Mucosa of stomach (tissue), 1 donor: ENCODE results near the gene BORCS8.
"Not testable (repeated sequence)": the region's sequence is repeated elsewhere in the genome, so short reads cannot be mapped to it uniquely, and the experiment has no call there.

Experiments used
- H3K27me3 ChIP-seq: one replicate; pipeline ENCODE4 v1.7.0; 2013; ENCODE audit warnings: mild to moderate bottlenecking, low read length; ENCODE audit not compliant: control insufficient read depth, insufficient read depth
- H3K36me3 ChIP-seq: one replicate; pipeline ENCODE4 v1.7.0; 2013; ENCODE audit warnings: low read length; ENCODE audit not compliant: control insufficient read depth, insufficient read depth
- H3K4me1 ChIP-seq: one replicate; pipeline ENCODE4 v1.7.0; 2013; ENCODE audit warnings: mild to moderate bottlenecking, low read length; ENCODE audit not compliant: control insufficient read depth, insufficient read depth
- H3K4me3 ChIP-seq: one replicate; pipeline ENCODE4 v1.7.0; 2013; ENCODE audit warnings: low read length
- H3K9ac ChIP-seq: one replicate; pipeline ENCODE4 v1.7.0; 2013; ENCODE audit warnings: mild to moderate bottlenecking, low read length, moderate library complexity
- H3K9me3 ChIP-seq: one replicate; pipeline ENCODE4 v1.7.0; 2013; ENCODE audit warnings: mild to moderate bottlenecking, low read length, moderate library complexity; ENCODE audit not compliant: control insufficient read depth
- donor health status: Pancreatic carcinoma.

Gene BORCS8

GRCh38 chr19:19192910-19193423 is 1.0 kb upstream of the BORCS8 start:
- Histone ChIP-seq H3K9me3 (no peaks in the 10 kb centered on the region), H3K4me1 (peaks cover 18% of the 10 kb centered on the region), H3K9ac (peak overlapping the region; percentile 100)

DNA sequence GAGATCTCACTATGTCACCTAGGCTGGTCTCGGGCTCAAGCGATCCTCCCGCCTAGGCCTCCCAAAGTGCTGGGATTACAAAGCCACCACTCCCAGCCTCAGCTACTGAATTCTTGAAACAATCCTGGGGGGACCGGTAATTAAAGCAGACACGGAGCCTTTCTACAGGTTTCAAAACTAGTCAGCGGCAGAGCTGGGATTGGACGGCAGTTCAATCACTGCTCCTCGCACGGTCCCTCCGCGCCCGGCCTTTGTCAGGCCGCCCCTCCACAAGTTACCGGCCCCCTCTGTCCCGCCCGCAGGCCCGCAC is 229 bp downstream of the BORCS8 start:
- Histone ChIP-seq H3K4me3 (peak overlapping the region; percentile 98), H3K9ac (peak overlapping the region; percentile 100), H3K4me1 (peaks cover 18% of the 10 kb centered on the region), H3K27me3 (no peaks in the 10 kb centered on the region), H3K36me3 (peaks cover 3% of the 10 kb centered on the region), H3K9me3 (no peaks in the 10 kb centered on the region)

More at GRCh38 chr19:19192910-19193423, 1.0 kb upstream of the BORCS8 start:
- H3K4me3 ChIP-seq = peak overlapping the region; percentile 97
- no peaks in the 10 kb centered on the region for H3K27me3 ChIP-seq
- peaks cover 3% of the 10 kb centered on the region for H3K36me3 ChIP-seq

DNA sequence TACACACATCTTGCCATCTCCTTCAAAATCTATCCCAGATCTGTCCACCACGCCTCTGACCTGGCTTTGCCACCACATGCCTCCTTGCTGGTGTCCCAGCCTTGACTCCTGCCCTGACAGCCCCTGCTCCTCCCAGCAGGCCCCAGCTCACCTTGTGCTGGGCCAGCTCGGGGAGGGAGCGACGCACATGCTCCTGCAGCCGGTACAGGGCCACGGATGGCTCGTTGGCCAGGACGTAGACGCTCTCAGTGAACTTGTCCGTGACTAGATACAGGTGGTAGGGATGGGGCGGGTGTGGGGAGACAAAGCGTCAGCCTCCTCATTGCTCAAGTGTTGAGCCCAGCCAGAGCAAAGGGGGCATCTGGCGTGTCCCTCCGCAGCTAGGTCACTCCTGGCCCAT is 5.2 kb downstream of the BORCS8 start:
- peaks cover 3% of the 10 kb centered on the region for H3K36me3 ChIP-seq
- H3K27me3 ChIP-seq = no peaks in the 10 kb centered on the region
- no peaks in the 10 kb centered on the region for H3K9me3 ChIP-seq
- peaks cover 12% of the 10 kb centered on the region for H3K4me1 ChIP-seq
- no peak overlapping the region for H3K4me3 ChIP-seq
- no peak overlapping the region for H3K9ac ChIP-seq

DNA sequence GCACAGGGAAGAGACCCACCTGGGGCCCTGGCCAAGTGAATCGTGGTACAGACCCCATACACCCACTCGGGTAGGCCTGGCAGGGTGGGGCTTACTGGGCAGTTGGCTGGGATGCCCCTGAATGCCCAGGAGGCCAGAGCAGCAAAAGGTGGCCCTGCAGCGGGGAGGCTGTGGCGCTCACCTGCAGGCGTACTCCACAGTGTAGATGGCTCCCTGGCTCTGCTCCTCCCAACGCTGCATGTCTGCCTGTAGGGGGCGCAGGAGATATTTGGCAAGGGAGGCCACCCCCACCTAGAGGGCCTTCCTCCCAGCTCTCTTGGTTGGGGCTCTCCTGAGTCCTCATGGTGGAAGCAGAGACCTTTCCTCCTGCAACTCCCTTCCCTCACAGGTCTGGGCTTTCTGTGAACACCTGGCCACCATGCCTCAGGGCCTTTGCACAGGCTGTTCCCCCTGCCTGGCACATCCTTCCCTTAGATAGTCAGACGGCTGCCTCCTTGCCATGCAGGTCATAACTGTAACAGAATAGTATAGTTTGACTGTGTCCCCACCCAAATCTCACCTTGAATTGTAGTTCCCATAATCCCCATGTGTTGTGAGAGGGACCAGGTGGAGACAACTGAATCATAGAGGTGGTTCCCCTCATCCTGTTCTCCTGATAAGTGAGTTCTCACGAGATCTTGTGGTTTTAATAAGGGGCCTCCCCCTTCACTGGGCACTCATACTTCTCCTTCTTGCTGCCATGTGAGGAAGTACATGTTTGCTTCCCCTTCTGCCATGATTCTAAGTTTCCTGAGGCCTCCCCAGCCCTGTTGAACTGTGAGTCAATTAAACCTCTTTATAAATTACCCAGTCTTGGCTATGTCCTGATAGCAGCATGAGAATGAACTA is 5.9 kb downstream of the BORCS8 start:
- Histone ChIP-seq H3K4me1 (peaks cover 10% of the 10 kb centered on the region), H3K36me3 (no peaks in the 10 kb centered on the region), H3K4me3 (no peak overlapping the region), H3K9ac (no peak overlapping the region), H3K9me3 (no peaks in the 10 kb centered on the region), H3K27me3 (no peaks in the 10 kb centered on the region)

- Histone ChIP-seq H3K9ac (no peak overlapping the region), H3K4me1 (no peaks in the 10 kb centered on the region), H3K9me3 (no peaks in the 10 kb centered on the region), H3K4me3 (no peak overlapping the region), H3K36me3 (peaks cover 9% of the 10 kb centered on the region), H3K27me3 (no peaks in the 10 kb centered on the region)
Measured at GRCh38 chr19:19181488-19181998, 10.4 kb downstream of the BORCS8 start.

DNA sequence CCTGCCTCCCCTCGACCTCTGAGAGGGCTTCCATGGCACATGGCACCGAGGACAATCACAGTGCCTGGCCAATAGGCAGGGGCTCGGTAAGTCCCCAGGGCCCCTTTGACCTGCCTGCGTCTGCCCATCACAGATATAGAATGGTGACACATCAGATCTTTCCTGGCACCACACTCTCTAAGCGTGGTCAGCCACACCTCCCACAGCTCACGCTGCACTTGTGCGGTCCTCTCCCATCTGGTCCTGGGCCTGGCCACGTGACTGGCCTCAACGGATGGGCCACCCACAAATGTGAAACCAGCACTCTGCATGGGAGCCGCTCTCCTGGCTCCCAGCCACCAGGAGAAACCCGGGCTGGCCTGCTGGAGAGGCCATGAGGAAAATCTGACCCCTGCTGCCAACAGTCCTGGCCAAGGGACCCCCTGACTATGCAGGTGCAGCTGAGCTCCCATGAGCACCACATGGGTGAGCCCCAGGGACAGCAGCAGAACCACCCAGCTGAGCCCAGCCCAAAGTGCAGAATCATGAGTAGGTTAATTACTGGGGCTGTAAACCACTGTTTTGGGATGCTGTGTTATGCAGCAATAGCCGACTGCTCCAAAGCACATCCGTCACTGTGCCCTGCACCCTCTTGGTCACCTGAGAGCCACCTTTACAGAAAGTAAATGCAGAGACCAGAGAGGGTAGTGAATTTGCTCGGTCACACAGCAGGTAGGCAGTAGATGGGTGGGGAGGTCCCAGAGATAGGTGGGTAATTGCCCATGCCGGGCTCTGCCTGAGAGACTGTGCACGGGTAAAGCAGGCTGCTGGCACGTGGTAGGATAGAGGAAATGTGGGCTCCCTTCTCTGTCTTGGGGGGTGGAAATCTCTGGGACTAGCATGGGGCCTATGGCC is 12.2 kb downstream of the BORCS8 start:
- H3K9me3 ChIP-seq = no peaks in the 10 kb centered on the region
- H3K4me1 ChIP-seq = no peaks in the 10 kb centered on the region
- H3K27me3 ChIP-seq = no peaks in the 10 kb centered on the region
- no peak overlapping the region for H3K9ac ChIP-seq
- peaks cover 9% of the 10 kb centered on the region for H3K36me3 ChIP-seq
- H3K4me3 ChIP-seq = no peak overlapping the region

GRCh38 chr19:19176950-19177349 is 15.0 kb downstream of the BORCS8 start:
- Histone ChIP-seq H3K27me3 (no peaks in the 10 kb centered on the region), H3K4me3 (no peak overlapping the region), H3K9ac (no peak overlapping the region), H3K4me1 (no peaks in the 10 kb centered on the region), H3K36me3 (peaks cover 9% of the 10 kb centered on the region), H3K9me3 (no peaks in the 10 kb centered on the region)

- H3K27me3 ChIP-seq, H3K36me3 ChIP-seq, H3K9ac ChIP-seq, H3K4me3 ChIP-seq, H3K9me3 ChIP-seq: not testable (repeated sequence)
- peaks cover 12% of the 10 kb centered on the region for H3K4me1 ChIP-seq
Measured at GRCh38 chr19:19173243-19173642, 18.7 kb downstream of the BORCS8 start.

GRCh38 chr19:19171821-19172532 is 20.0 kb downstream of the BORCS8 start:
- Histone ChIP-seq H3K9me3 (no peaks in the 10 kb centered on the region), H3K36me3 (no peaks in the 10 kb centered on the region), H3K4me3 (no peak overlapping the region), H3K9ac (no peak overlapping the region), H3K27me3 (no peaks in the 10 kb centered on the region), H3K4me1 (peaks cover 12% of the 10 kb centered on the region)

- H3K9ac ChIP-seq = no peak overlapping the region
- no peaks in the 10 kb centered on the region for H3K36me3 ChIP-seq
- peaks cover 12% of the 10 kb centered on the region for H3K4me1 ChIP-seq
Measured at GRCh38 chr19:19170873-19171672, 20.9 kb downstream of the BORCS8 start.

More at GRCh38 chr19:19170873-19171672, 20.9 kb downstream of the BORCS8 start:
- Histone ChIP-seq H3K9me3 (no peaks in the 10 kb centered on the region), H3K4me3 (no peak overlapping the region), H3K27me3 (no peaks in the 10 kb centered on the region)
